Epithelial cell of esophagus (primary cell): ENCODE measurements around the gene IRX6.

ENCODE experiments used
- DNase-seq: peaks from one replicate; pipeline ENCODE4 v3.0.0; 2010; ENCODE audit warnings: low read depth
- H3K4me3 ChIP-seq: 2 replicates; pipeline ENCODE4 v1.5.1; 2011; ENCODE audit warnings: mild to moderate bottlenecking, low read length, control low read depth
- TF ChIP-seq, protein P1 (sequence below): IDR thresholded peaks from 2 replicates; pipeline ENCODE4 v1.5.1; 2011; ENCODE audit warnings: low read depth, mild to moderate bottlenecking, low read length, control low read depth, inconsistent platforms; ENCODE audit not compliant: insufficient read depth; ENCODE audit errors: missing control alignments

Gene IRX6

DNA sequence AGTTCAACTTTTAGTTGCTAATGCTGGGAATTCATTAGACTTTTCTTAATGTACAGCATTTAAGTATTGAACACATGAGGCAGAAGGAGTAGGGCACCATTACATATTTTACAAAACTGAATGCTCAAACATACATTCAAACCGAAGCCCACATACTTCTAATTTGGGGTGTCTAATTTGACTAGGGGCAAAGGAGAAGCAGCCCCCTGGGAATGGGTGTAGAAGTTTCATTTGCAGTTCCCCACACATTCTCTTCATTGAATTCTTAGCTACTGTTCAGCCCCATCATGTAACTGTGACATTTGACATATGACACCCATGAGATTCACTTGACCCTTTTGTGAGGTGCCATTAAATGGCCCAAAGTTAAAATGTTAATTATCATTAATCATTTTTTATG lies 16.4 kb downstream of the IRX6 start:
- no peak for DNase-seq
- no peak overlapping the region for H3K4me3 ChIP-seq
- TF ChIP-seq, protein P1, sequence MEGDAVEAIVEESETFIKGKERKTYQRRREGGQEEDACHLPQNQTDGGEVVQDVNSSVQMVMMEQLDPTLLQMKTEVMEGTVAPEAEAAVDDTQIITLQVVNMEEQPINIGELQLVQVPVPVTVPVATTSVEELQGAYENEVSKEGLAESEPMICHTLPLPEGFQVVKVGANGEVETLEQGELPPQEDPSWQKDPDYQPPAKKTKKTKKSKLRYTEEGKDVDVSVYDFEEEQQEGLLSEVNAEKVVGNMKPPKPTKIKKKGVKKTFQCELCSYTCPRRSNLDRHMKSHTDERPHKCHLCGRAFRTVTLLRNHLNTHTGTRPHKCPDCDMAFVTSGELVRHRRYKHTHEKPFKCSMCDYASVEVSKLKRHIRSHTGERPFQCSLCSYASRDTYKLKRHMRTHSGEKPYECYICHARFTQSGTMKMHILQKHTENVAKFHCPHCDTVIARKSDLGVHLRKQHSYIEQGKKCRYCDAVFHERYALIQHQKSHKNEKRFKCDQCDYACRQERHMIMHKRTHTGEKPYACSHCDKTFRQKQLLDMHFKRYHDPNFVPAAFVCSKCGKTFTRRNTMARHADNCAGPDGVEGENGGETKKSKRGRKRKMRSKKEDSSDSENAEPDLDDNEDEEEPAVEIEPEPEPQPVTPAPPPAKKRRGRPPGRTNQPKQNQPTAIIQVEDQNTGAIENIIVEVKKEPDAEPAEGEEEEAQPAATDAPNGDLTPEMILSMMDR, result no peak

DNA sequence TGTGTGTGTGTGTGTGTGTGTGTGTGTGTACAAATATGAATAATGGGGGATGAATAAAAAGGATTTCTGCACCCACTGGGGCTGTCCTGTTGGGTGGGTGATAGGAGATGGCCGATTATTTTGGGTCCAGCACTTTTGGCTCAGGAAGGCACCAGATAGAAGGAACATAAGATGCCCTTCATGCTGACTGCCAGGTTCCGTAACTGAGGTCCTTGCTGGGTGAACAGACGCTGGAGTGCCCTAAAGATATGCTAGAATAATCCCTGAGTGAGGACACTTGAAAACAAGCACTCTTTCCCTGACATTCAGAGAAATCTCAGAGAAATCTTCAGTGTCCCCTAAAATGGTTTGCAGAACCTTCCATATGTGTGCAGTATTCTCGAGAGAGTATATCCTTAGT lies 17.7 kb downstream of the IRX6 start:
- DNase-seq, result no peak
- TF ChIP-seq, protein P1, result no peak
- no peak overlapping the region for H3K4me3 ChIP-seq

DNA sequence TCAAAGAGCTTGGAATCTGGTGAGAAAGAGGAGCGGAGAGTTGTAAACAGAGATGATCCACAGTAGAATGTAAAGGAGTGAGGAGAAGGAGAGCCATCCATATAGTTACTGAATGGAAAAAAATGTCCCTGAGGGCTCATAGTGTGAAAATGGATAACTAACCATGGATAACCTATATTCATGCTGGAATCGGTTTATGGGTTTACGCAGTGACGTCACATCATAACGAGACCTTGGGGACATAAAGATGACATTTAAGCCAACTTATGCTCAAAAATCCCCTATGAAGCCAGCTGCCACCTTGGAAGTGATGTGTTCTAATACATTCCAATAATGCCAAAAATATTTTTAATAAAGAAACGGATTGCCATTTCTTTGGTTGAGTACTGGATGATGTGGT lies 22.5 kb downstream of the IRX6 start:
- TF ChIP-seq, protein P1, result no peak
- no peak overlapping the region for H3K4me3 ChIP-seq
- DNase-seq, result no peak

DNA sequence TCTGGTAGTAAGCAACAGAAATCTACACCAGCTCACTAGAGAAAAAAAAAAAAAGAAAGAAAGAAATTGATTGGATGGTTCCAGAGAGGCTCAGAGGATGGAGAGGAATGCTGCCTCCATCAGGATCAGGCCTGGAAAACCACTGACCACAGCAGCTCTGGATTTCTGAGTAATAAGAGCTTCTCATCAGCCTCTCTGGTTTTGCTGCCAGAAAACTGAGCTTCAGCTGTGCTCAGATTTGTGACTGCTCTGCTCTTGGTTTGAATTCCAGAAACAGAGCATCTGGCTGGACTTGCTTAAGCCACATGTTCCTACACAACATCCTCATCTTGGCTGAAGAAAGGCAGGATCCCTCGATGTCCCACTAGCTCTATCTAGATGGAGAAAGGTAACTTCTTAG lies 25.9 kb downstream of the IRX6 start:
- no peak overlapping the region for H3K4me3 ChIP-seq
- no peak for DNase-seq
- TF ChIP-seq, protein P1, result no peak

DNA sequence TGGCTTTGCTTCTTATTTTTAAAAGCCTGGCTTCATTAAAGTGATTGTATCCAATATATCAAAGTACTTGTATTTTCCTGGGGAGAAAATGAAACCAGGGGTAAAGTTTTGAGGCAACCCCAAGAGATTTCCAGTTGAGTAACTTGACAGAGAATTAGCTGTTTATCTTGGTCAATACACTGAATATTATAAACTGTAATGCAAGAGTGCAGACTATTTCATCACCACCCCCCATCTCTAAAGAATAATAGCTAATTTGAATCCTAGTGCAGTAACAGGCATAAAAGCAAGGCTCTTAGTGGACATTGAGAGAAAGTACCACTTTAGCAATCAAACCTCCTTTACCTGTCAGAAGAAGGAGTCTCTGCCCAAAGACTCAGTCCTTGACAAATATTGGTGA lies 27.0 kb downstream of the IRX6 start:
- no peak for DNase-seq
- TF ChIP-seq, protein P1, result no peak

DNA sequence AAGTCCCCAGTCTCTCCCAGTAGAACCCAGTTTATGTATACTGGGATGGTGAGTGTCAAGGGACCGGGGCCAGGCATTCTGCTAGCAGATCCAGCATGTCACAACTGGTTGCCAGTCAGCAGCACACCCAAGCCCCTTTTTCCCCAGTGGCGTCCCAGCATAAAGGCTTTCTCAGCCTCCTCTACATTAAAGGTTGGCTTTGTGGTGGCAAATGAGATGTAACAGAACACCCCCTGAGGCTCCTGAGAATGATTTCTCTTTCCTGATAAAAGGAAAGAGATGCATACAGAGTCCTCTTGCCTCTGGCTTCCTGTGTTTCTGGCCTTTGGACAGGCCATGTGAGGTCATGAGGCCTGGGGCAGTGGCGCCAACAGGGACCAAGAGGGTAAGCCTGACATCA lies 27.9 kb downstream of the IRX6 start:
- no peak overlapping the region for H3K4me3 ChIP-seq
- DNase-seq, result no peak
- TF ChIP-seq, protein P1, result no peak

More for the DNA sequence above, 27.0 kb downstream of the IRX6 start:
- no peak overlapping the region for H3K4me3 ChIP-seq

DNA sequence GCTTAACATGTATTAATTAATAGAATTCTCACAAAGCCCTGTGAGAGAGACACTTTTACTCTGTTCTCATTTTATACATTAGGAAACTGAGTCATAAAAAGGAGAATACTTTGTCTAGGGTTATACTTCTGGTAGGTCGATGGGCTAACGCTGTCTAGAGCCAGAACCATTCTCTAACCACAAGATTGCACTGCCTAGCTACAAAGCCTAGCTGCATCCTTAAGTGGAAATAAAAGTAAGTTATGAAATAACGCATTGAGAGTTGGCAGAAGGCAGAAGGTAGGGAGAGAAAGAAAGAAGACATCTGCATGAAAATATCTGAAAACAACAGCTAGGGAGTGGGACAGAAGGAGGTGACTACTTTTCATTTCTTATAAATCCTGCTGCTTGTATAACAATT lies 33.2 kb downstream of the IRX6 start:
- no peak for DNase-seq
- TF ChIP-seq, protein P1, result no peak
- H3K4me3 ChIP-seq, result no peak overlapping the region
